HG02852 (cell line): ENCODE measurements around the gene ADCK2.
"Not testable (repeated sequence)": the region's sequence is repeated elsewhere in the genome, so short reads cannot be mapped to it uniquely, and the experiment has no call there.

ENCODE experiments used
- ATAC-seq: cut with Tn5 transposase; IDR thresholded peaks from one replicate; pipeline ENCODE4 v1.9.1; 2021; ENCODE audit warnings: mild to moderate bottlenecking, moderate library complexity; ENCODE audit not compliant: unreplicated experiment

Gene ADCK2

GRCh38 chr7:140734729-140735128 lies 62.0 kb downstream of the ADCK2 start:
- ATAC-seq, result no peak

GRCh38 chr7:140738280-140738679 lies 65.5 kb downstream of the ADCK2 start:
- no peak for ATAC-seq

- ATAC-seq, result not testable (repeated sequence)
Observed at GRCh38 chr7:140743255-140743654, 70.5 kb downstream of the ADCK2 start.

- no peak for ATAC-seq
Observed at GRCh38 chr7:140744005-140744404, 71.3 kb downstream of the ADCK2 start.
